Measurements from ENCODE around the gene CARS1.
A peak's percentile ranks its signal among the peaks of the same experiment; 100 is the strongest.

Gene CARS1

DNA sequence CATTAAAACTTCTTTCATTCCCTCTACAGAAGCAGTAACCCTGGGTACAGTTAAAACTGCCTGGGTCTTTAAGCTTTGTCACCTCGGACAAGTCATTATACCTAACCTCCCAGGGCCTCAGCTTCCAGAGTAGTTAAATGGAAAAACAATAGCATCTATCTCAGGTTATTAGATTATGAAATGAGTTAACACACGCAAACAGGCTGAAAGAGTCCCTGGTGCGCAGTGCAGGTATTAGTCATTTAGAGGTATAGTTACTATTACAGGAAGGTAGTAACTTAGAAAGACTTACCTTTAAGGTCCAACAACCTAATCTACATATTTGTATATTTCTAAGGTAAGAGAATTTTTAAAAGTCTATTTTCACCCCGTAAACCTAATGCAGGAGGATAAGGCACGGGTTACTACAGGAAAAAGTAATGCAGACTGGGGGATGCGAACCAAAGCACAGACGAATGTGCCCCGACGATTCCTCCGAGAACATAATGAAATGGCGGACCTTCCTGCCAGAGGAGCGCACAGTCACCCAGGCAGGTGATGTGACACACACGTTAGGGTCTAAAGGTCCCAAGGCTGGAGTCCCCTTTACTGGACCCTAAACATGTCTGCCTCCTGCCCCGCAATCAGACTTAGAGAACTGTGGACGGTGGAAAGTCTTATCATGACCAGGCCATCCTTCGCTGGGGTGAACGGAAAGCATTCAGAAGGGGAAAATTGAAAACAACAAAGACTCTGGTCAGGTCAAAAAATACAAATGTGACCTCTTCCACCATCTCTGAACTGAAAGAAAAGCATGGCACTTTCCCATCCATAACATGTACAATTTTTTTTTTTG is 66.4 kb downstream of the CARS1 start:
- DNase-seq, result no peak

DNA sequence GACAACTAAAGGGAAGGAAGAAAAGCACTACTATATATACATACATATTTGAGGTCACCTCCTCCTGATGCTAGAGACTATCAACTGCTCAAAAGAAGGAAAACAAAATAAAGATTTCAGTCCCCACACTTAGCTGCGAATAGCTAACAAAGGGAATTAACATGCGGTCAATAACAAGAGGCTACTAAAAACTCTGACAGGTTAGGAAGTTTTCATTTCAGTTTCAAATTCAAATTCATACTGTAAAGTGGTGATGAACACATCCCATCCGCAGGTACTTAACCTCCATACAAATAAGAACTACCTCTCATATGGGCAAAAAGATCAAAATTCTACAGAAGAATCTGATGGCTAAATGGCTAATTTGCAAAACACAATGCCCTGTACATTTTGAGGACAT is 67.7 kb downstream of the CARS1 start:
- no peak for DNase-seq

DNA sequence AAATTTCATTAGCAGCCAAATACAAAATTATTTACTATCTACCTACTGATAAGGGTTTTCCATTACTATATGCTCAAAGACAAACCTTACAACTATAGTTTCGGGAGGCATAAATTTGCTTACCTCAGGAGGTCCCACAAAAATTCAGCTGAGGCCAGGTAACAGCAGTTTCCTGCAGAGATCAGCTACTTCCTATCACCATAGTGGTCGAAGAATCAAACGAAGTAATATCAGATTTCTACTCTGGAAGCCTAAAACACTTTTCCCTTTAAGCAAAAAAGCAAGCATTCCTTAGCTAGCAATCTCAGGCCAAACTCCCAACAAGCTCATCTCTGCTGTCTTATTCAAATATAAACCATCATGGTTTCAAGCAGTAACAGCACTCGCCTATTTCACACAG is 68.2 kb downstream of the CARS1 start:
- no peak for DNase-seq

DNA sequence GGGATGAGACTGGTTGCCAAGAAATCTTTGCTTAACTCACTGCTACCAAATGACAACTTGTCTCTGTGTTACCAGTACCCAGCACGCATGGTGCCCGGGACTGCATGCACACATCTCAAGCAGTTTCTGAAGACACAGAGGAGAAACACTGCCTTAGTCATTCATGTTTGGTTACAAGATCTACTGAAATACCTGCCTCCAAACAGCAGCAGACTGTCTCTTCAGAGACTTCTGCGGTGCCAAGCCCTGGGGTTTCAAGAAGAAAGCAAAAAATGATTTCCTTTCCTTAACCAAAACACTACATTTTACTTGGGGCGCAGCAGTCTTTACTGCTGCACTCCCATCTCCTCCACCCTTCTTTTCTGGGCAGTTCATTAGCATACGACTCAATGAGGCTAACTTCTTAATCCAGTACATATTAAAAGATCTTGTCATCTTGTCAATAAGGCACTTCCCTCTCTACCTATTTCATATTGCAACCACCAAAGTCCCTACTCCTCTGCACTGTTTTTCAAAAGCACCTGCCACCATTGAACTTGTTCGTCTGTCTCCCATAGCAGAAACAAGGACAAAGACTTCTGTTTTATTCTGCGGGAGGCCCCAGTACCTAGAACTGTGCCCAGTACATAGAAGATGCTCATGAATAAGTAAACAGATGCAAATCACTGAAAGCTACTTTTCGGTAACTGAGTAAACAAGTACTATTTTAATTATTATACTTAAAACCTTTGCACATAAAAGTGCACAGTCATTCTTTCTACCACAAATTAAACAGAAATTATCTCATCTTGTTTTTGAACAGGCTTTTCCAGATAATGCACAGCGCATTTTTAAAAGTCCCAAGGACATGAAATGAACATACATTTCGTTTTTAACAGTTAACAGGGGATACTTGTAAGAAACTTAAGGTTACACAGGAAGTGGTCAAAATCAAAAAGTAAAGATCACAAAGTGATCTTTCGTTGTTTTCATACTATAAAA is 69.1 kb downstream of the CARS1 start:
- no peak for DNase-seq

DNA sequence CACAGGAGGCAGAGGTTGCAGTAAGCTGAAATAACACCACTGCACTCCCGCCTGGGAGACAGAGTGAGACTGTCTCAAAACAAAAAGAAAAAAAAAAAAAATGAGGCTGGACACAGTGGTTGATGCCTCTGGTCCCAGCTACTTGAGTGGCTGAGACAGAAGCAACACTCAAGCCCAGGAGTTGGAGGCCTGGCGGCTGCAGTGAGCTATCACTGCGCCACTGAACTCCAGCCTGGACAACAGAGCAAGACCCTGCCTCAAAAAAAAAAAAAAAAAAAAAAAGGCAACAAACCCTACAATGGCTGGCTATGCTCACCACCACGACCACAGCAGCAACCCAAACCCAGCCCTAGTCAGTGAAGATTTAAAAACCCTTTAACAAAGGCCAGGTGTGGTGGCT is 73.3 kb downstream of the CARS1 start:
- no peak for DNase-seq

DNA sequence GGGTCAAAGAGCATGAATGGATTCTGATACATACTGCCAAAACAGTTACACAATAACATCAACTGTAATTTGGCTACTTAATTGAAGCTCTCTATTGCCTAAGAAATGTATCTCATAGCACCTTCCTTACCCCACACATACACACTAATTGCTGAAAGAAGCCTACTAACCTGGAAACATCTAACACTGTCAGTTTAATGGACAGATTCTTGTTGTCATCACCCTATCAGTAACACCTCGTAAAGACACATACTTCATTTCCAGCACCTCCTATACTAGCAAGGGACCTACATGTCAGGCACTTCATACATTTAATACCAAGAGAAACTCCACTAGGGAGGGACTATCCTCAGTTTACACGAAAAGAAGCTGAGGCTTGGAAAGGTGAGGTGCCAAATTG is 75.0 kb downstream of the CARS1 start:
- DNase-seq, result no peak

DNA sequence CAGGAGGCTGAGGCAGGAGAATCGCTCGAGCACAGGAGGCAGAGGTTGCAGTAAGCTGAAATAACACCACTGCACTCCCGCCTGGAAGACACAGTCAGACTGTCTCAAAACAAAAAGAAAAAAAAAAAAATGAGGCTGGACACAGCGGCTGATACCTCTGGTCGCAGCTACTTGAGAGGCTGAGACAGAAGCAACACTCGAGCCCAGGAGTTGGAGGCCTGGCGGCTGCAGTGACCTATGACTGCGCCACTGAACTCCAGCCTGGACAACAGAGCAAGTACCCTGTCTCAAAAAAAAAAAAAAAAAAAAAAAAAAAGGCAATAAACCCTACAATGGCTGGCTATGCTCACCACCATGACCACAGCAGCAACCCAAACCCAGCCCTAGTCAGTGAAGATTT is 76.1 kb downstream of the CARS1 start:
- DNase-seq, result no peak

DNA sequence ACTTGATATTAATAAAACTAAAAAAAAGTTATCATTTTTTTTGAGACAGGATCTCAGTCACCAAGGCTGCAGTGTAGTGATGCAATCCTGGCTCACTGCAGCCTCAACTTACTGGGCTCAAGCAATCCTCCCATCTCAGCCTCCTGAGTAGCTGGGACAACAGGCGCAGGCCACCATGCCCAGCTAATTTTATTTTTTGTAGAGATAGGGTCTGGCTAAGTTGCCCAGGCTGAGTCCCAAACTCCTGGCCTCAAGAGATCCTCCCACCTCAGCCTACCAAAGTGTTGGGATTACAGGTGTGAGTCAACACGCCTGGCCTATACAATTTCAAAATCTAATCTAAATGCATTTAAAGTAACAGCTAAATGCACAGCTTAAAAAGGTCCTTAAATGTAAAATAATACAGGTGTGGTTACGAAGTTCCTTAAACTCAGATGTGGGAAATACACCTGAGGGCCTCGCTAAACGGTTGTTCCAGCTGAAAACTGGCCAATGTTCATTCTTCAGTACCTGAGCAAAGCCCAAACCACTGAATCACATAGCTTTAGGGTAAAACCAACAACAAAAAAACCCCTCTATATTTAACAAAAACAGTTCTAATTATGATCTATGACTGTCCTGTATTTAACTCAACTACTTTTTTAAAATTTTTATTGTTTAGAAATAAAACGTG is 76.9 kb downstream of the CARS1 start:
- no peak for DNase-seq

DNA sequence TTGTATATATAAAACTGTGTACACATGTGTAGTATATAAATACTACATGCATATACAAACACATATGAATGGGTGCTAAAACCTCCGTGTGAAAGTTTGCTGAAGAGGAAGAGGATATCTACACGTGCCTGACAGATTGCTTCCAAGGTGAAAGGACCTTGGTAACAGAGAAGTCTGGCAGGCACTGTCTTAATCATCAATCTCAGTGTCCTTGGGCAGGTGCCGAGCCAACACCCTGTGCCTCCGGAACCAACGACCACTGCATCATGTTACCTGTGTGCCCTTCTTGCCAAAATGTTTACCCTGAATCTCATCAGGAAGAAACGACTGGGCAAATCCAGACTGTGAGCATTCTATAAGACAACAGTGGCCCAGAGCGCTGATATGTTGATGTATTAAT is 80.1 kb downstream of the CARS1 start:
- no peak for DNase-seq

DNA sequence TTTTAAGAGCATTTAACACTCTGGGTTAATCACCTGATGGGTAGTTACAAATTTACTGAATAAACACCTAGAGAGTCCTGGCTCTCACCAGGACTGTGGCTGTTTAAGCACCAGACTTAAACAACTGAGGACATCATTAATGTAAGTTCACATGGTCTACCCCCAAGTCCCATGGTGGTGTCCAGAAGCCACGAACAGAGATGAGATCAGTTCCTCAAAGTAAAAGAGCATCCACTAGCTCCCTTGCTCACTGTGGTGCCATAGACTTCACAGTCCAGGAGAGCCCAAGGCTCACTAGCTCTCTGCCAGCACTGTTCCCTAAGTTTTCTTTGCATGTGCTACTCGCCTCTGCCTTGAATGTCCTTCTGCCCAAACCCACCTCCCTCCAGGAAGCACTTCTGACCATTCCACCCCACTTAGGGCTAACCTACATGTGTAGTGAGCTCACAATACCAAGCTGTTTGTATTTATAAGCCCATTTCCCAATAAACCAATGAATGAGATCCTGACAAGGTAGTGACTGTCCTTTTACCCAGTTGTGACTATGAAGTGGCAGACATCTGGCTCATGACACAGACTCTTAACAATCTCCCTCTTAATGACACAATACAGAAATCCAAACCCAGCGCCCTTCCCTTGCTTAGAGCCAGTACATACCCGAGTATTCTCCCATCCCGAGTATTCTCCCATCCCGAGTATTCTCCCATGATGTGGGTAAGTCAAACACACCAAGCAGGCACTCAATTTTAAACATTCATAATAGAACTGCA is 80.7 kb downstream of the CARS1 start:
- DNase-seq, result no peak

DNA sequence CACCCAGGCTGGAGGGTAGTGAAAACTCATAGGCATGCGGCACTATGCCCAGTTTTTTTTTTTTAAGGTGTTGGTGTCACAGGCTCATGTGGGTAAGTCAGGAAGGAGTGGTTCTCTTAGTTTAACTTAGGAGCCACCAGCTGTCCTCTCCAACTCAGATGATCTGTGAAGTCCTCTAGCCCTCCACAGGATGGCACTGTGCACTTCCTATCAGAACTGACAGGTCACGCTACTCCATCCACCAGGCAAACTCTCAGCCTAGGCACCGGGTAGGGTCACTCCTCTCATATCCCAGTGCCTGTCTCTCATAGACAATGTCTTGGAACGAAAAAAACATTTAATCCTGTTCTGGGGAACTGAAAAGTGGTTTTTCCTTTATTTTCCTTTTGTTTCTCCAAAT is 81.6 kb downstream of the CARS1 start:
- DNase-seq, result peak; percentile 24

DNA sequence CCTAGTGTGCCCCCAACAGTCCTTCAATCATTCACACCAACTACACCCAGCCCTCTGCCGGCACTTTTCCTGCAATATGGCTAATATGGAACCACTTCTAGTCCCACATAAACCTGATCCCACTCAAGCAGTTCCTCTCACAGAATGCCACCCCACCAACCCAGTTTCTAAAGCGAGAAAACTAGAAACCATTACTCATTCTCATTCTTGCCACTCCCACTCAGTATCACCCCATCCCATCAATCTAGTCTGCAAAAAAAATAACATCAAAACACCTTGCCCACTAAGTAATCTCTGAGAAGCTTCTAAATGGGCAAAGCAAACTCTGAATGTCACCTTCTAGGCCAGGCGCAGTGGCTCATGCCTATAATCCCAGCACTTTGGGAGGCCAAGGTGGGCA is 83.0 kb downstream of the CARS1 start:
- no peak for DNase-seq

DNA sequence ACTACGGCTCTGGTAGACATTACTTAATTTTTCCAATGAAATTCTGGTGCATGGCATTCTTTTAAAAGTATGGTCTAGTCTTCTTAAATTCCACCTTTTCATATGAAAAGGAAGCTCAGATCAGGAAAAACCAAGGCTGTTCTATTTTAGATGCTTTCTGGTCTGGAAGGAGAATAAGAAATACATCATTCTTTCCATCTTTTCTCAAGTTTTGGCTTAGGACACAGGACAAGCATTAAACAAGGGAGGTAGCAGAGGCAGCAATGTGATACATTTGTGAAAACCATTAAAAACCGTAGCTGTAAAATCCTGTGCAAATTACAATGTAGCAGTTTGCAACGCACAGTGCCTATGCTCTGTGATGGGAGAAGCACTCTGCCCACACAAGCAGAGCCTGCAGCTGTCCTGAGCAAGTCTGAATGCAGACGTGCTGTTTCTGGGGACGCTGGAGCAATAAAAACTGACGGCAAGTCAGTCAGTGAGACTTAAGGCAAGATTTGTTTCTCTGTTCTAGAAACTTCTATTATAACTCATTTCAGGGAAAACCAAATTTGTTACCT is 88.8 kb downstream of the CARS1 start:
- no peak for DNase-seq

DNA sequence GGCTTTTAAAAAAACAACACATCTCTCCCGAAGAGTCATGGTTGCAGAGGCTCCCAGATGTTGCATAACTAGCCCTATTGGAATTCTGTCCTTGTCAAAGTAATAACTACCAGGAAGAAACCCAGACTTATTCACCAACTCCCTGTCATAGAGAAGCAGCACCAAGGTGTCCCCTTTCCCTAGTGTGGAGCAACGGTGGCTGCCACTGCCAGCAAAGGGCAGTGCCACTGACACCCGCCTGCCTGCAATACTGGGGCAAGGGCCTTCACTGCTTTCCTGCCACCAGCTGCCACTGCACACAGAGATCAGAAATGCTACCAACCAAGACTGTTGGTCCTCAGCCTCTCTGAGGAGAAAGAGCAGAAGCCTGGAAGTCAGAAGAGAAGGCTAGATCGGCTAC is 92.4 kb downstream of the CARS1 start:
- DNase-seq, result no peak

DNA sequence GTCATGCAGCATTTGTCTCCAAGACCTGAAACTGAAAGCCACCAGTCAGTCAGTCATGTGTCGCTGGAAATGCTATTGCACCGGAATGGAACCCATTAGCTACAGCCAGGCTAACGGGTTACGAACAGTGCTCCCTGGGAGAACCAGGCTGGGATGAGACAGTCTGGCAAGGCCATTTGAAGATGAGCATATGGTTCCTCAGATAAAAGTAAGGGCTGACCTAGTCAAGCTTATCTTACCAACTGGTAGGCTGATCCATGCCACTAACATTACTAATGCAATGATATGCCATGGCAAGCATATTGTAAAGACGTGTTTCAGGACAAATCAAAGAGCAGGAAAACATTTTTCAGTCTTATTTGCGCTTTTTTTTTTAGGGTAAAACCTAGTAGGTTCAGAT is 93.5 kb downstream of the CARS1 start:
- no peak for DNase-seq

DNA sequence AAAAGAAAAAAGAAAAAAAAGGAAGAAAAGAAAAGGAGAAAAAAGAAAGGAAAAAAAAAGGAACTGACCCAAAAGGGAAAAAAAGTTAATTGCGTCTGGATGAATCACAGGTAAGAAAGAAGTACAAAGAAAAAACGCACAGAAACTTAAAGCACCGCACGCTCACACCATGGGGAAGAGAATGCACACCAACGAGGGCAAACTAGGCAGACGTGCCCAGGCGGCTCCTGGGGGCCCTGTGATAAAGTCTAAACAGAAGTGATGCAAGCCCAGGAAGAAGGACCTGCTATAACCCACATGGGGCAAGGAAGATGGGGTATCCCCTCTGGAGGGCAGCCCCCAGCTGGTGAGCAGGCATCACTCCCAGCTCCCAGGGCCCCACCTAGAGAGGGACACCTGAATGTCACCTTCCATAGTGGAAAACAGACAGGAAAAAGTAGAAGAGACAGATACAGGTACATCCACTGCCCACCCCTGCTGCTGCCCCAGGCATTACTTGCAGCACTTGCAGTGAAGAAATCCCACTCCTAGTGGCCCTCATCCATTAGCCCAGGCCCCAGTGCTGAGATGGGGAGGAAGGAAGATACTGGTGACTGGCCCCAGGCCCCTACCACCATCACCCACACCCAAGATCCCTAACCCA is 94.0 kb downstream of the CARS1 start:
- DNase-seq, result no peak

DNA sequence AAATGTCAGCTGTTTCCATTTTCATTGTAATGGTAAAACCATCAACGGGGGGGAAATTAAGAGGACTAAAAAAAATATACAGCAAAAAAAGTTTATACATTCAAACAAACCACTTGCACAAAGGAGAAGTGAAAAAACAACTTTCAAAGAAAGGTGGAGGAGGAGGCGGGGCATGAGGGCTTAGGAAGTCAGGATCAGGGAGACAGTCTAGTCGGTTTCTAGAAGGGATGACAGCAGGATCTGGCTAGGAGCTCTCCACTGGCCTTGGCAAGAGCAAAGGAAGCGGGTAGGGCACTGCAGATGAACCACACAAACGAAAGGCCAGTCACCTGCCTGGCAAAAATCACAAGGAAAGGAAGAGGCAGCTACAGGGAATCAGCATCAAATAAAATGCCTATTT is 96.1 kb downstream of the CARS1 start:
- DNase-seq, result no peak

DNA sequence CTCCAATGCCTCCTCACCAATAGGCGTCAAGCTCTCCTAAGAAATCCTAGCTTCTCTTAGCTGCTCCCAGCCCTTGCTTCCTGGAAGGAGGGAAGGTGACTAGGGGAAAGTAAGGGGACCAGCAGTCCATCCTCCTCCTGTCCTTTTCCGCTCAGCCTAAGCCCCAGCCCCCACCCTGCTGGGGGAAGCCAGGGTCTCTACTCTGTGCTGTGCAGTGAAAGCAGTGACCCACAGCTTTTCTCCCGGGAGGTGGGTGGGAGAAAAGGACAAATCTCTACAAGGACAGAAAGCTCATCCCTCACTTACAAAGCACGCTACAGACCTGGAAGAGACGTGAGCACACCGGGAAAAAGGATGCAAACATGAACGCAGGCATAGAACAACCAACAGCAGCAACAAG is 97.1 kb downstream of the CARS1 start:
- DNase-seq, result no peak

DNA sequence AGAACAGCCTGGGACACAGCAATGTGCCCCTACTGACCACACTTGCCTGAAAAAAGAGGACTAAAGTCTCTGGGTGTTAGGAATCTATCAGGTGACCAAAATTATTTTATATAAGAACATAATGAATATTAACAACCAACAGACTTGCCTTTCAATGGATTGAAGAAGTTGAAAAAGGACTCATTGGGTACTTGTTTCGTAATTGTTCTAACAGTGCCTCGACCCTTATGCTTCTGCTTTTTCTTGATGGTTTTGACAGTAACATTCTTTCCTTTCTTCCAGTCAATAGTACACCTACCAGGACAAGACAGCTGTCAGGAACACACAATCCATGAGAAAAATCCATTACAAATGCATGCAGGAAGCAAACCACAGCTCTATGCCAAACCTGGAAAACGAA is 99.0 kb downstream of the CARS1 start:
- no peak for DNase-seq

DNA sequence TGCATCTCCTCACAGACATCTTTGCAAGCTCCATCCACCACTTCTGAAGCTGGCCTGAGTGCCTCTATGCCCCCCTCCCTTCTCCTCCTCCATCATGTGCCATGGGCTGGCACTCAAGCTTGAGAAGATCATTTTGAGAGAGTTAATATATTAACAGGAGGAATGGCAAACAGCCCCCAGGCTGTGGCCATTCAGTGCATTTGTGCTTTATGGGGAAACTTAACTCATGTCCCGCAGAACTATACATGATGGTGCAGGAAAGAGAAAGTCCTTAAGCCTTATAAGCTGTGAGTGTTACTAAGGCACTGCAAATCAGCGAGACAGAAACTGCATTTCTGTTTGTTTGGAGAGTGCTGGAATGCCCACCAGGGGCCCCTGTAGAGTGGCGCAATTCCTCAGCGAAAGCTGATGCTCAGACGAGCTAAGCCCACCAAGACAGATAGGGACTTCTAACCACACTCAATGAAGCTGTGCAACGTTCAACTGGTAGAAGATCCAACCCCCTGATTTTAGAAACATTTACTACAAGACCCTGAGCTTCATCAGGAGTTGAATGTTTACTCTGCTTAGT is 101.2 kb downstream of the CARS1 start:
- no peak for DNase-seq

DNA sequence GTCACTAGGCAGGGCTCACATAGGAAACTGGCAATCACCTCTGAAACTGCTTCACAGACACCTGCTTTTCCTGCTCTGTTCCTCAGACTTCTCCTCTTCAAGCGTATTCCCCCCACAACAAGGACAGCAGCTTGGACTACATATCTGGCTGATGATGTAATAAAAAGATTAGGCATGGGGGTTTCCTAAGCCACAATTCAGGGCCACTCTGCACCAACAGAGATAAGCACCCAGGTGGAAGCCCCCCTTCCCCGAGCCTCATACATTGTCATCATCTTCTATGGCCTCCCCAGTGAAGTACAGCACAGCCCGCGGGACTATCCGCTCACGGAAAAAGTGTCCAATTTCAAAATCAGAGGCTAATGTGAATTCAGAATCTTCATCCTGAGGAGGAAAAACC is 103.0 kb downstream of the CARS1 start:
- no peak for DNase-seq

DNA sequence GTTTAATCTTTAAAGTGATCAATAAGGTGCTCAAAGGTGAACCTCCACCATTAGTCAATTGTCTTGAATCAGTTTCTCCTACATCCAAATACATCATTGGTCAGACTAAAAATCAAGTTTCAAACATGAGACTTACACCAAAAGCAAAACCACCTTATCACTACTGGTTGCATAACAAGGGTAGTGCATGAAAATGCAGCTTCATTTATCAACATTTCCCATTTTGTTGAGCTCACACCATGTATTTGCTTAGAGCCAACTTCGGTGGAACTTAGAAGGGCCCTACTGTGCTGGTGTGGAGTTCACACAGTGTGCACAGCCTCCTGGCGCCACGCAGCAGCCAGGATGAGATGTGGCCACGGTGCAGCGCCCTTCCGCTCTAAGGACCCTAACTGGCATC is 104.9 kb downstream of the CARS1 start:
- DNase-seq, result no peak

Data from NCI-H2029 treated with DMSO at 0.1 percent for 48 hours (cell line).